ENCODE data around the gene RWDD1.

RWDD1 gene

GRCh38 chr6:116564921-116565872 is 6.1 kb upstream of the RWDD1 start:
- no peak for TF ChIP-seq CTCF (IDR thresholded peaks at IDR 0.05; ENCODE audit: borderline replicate concordance, insufficient read depth, low read depth, low read length)
- H3K4me3 ChIP-seq (ENCODE audit: low read depth, low read length) = no peak overlapping the region

- no peak overlapping the region for H3K4me3 ChIP-seq (ENCODE audit: low read depth, low read length)
- no peak for TF ChIP-seq CTCF (IDR thresholded peaks at IDR 0.05; ENCODE audit: borderline replicate concordance, insufficient read depth, low read depth, low read length)
Measured at GRCh38 chr6:116568111-116568510, 3.2 kb upstream of the RWDD1 start.

- no peak overlapping the region for H3K4me3 ChIP-seq (ENCODE audit: low read depth, low read length)
- TF ChIP-seq CTCF (IDR thresholded peaks at IDR 0.05; ENCODE audit: borderline replicate concordance, insufficient read depth, low read depth, low read length) = no peak
Measured at GRCh38 chr6:116568821-116569755, 2.2 kb upstream of the RWDD1 start.

GRCh38 chr6:116571683-116572000 is 338 bp downstream of the RWDD1 start:
- TF ChIP-seq CTCF (IDR thresholded peaks at IDR 0.05; ENCODE audit: borderline replicate concordance, insufficient read depth, low read depth, low read length) = no peak
- peak overlapping the region; percentile 69 for H3K4me3 ChIP-seq (ENCODE audit: low read depth, low read length)

- TF ChIP-seq CTCF (IDR thresholded peaks at IDR 0.05; ENCODE audit: borderline replicate concordance, insufficient read depth, low read depth, low read length) = no peak
- H3K4me3 ChIP-seq (ENCODE audit: low read depth, low read length) = peak overlapping the region; percentile 69
Measured at GRCh38 chr6:116572162-116572561, 858 bp downstream of the RWDD1 start.

- no peak for TF ChIP-seq CTCF (IDR thresholded peaks at IDR 0.05; ENCODE audit: borderline replicate concordance, insufficient read depth, low read depth, low read length)
- no peak overlapping the region for H3K4me3 ChIP-seq (ENCODE audit: low read depth, low read length)
Measured at GRCh38 chr6:116575227-116575626, 3.9 kb downstream of the RWDD1 start.

All from GM12875 (cell line).